ENCODE measurements around the gene TNNT3.

The TNNT3 gene

GRCh38 chr11:1935156-1936071, 15.9 kb downstream of the TNNT3 start:
- H3K4me3 ChIP-seq (ENCODE audit: control insufficient read depth in 1 of 7, extremely low read depth in 1 of 7, insufficient read depth in 4 of 7, low read depth in 2 of 7, low read length in 6 of 7), result no peak overlapping the region
- H3K36me3 ChIP-seq (ENCODE audit: control insufficient read depth in 4 of 4, insufficient read depth in 4 of 4, low read length in 3 of 4), result no peaks in the 10 kb centered on the region
- 93% methylated on average over 33 of the region's 33 CpGs for WGBS (ENCODE audit: insufficient coverage)
- ChIA-PET POLR2A (interaction anchor here (1.1 kb wide), 1 partner anchor 23 kb away, joined by 3 read pairs; no protein-coding TSS in a partner anchor), CTCF (interaction anchor here (0.9 to 1.7 kb wide), 5 partner anchors 29 to 53 kb away, joined by 3 to 5 read pairs (median 3); no protein-coding TSS in a partner anchor)
- no peak overlapping the region for H3K27ac ChIP-seq (ENCODE audit: insufficient read depth in 1 of 2, low read depth in 1 of 2, low read length in 2 of 2, poor library complexity in 1 of 2, severe bottlenecking in 2 of 2)
- no peaks in the 10 kb centered on the region for H3K27me3 ChIP-seq (replicated peaks in 2 of 5; ENCODE audit: control insufficient read depth in 4 of 5, insufficient read depth in 5 of 5, low read length in 4 of 5)
- H3K9me3 ChIP-seq (ENCODE audit: control extremely low read depth in 1 of 5, control insufficient read depth in 4 of 5, insufficient read depth in 2 of 5, low read depth in 1 of 5, low read length in 4 of 5), result no peaks in the 10 kb centered on the region
- no peak for DNase-seq
- peaks cover 2 to 49% (median 35%) of the 10 kb centered on the region in 4 experiments for H3K4me1 ChIP-seq (ENCODE audit: control extremely low read depth in 1 of 4, control insufficient read depth in 4 of 4, insufficient read depth in 4 of 4, low read length in 3 of 4)

DNA sequence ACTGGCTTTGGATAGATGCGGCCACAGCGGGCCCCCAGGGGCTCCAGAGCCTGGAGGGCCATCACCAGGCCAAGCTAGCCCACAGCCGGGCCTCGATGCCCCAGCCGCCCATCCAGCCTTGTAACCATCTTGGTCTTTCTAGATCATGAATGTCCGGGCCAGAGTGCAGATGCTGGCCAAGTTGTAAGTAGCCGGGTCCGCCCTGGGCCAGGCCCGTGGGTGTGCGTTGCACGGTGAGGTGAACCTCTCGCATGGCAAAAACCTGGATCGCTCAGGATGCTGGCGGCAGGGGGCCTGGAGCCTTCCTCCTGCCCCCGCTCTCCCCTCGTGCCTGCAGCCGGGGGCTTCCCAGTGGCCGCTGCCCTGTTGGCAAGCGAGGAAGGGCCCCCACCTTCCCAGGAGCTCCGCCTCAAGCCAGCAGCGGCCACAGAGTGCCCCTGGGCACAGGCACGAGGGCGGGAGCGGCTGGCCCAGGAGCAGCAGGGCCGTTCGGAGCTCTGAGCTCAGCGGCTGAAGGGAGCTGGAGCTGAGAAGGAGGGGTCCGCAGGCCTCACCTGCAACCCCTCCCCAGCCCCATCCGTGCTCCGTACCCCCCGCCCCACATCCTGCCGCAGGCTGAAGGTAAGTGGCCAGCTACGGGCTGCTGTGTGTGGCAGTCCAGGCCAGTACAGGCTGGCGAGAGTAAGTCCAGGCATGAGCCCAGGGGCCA, 16.7 kb downstream of the TNNT3 start:
- CTCF ChIA-PET, result interaction anchor here (0.9 to 1.7 kb wide), 4 partner anchors 29 to 53 kb away, joined by 3 to 4 read pairs (median 3); no protein-coding TSS in a partner anchor
- Histone ChIP-seq H3K27me3 (replicated peaks in 2 of 5; ENCODE audit: control insufficient read depth in 4 of 5, insufficient read depth in 5 of 5, low read length in 4 of 5) (no peaks in the 10 kb centered on the region), H3K4me3 (ENCODE audit: control insufficient read depth in 1 of 7, extremely low read depth in 1 of 7, insufficient read depth in 4 of 7, low read depth in 2 of 7, low read length in 6 of 7) (no peak overlapping the region), H3K9me3 (ENCODE audit: control extremely low read depth in 1 of 5, control insufficient read depth in 4 of 5, insufficient read depth in 2 of 5, low read depth in 1 of 5, low read length in 4 of 5) (no peaks in the 10 kb centered on the region), H3K27ac (ENCODE audit: insufficient read depth in 1 of 2, low read depth in 1 of 2, low read length in 2 of 2, poor library complexity in 1 of 2, severe bottlenecking in 2 of 2) (no peak overlapping the region), H3K36me3 (ENCODE audit: control insufficient read depth in 4 of 4, insufficient read depth in 4 of 4, low read length in 3 of 4) (no peaks in the 10 kb centered on the region), H3K4me1 (ENCODE audit: control extremely low read depth in 1 of 4, control insufficient read depth in 4 of 4, insufficient read depth in 4 of 4, low read length in 3 of 4) (peaks cover 0 to 40% (median 31%) of the 10 kb centered on the region in 4 experiments)
- POLR2A ChIA-PET, result no interaction called here
- WGBS (ENCODE audit: insufficient coverage), result 94% methylated on average over 22 of the region's 34 CpGs
- no peak for DNase-seq

DNA sequence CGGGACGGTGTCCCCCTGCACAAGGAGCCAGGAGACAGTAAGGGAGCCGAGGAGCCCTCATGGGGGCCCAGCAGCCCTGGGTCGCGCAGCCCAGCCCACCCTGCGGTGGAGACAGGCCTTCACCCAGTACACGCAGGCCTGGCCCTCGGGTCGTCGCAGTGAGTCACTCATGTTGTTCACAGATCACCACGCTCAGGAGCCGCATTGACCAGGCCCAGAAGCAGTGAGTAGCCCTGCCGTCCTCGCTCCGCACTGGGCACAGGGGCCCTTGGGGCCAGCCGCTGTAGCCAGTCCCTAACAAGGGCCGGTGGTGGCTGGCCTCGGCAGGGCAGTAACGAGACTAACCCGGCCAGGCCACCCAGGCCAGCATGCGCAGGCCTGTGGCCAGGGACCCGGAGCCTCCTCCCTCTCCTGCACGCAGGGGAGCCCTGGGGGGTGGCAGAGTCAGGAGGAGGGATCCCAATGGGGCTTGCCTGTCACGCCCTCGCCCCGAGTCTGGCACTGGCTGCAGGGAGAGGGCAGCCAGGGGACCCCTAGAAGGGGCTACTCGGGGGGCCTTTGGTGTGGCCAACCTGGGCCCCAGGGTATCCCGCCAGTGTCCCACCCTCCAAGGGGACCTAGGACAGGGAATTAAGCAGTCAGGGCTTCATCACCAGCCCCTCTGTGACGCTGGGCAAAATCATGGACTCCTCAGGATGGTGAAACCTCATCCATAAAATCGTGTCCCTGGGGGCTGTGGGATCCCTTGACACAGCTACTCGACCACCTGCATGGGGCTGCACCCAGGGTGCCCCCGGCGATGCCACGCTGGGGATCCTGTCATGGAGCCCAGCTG, 17.5 kb downstream of the TNNT3 start:
- ChIA-PET POLR2A (no interaction called here), CTCF (interaction anchor here (0.7 to 1.7 kb wide), 5 partner anchors 30 to 41 kb away, joined by 3 to 5 read pairs (median 3); no protein-coding TSS in a partner anchor)
- Histone ChIP-seq H3K9me3 (ENCODE audit: control extremely low read depth in 1 of 5, control insufficient read depth in 4 of 5, insufficient read depth in 2 of 5, low read depth in 1 of 5, low read length in 4 of 5) (no peaks in the 10 kb centered on the region), H3K4me3 (ENCODE audit: control insufficient read depth in 1 of 7, extremely low read depth in 1 of 7, insufficient read depth in 4 of 7, low read depth in 2 of 7, low read length in 6 of 7) (no peak overlapping the region), H3K4me1 (ENCODE audit: control extremely low read depth in 1 of 4, control insufficient read depth in 4 of 4, insufficient read depth in 4 of 4, low read length in 3 of 4) (peaks cover 0 to 35% (median 27%) of the 10 kb centered on the region in 4 experiments), H3K36me3 (ENCODE audit: control insufficient read depth in 4 of 4, insufficient read depth in 4 of 4, low read length in 3 of 4) (no peaks in the 10 kb centered on the region), H3K27me3 (replicated peaks in 2 of 5; ENCODE audit: control insufficient read depth in 4 of 5, insufficient read depth in 5 of 5, low read length in 4 of 5) (no peaks in the 10 kb centered on the region), H3K27ac (ENCODE audit: insufficient read depth in 1 of 2, low read depth in 1 of 2, low read length in 2 of 2, poor library complexity in 1 of 2, severe bottlenecking in 2 of 2) (no peak overlapping the region)
- DNase-seq, result no peak
- WGBS (ENCODE audit: insufficient coverage), result 97% methylated on average over 31 of the region's 34 CpGs

- H3K27me3 ChIP-seq (replicated peaks in 2 of 5; ENCODE audit: control insufficient read depth in 4 of 5, insufficient read depth in 5 of 5, low read length in 4 of 5), result no peaks in the 10 kb centered on the region
- WGBS (ENCODE audit: insufficient coverage), result 94% methylated on average over 28 of the region's 35 CpGs
- H3K4me3 ChIP-seq (ENCODE audit: control insufficient read depth in 1 of 7, extremely low read depth in 1 of 7, insufficient read depth in 4 of 7, low read depth in 2 of 7, low read length in 6 of 7), result no peak overlapping the region
- H3K27ac ChIP-seq (ENCODE audit: insufficient read depth in 1 of 2, low read depth in 1 of 2, low read length in 2 of 2, poor library complexity in 1 of 2, severe bottlenecking in 2 of 2), result no peak overlapping the region
- no peak for DNase-seq
- no peaks in the 10 kb centered on the region for H3K9me3 ChIP-seq (ENCODE audit: control extremely low read depth in 1 of 5, control insufficient read depth in 4 of 5, insufficient read depth in 2 of 5, low read depth in 1 of 5, low read length in 4 of 5)
- CTCF ChIA-PET, result interaction anchor here (0.7 to 1.9 kb wide), 7 partner anchors 9 to 62 kb away, joined by 3 to 6 read pairs (median 3); no protein-coding TSS in a partner anchor
- POLR2A ChIA-PET, result no interaction called here
- no peaks in the 10 kb centered on the region for H3K36me3 ChIP-seq (ENCODE audit: control insufficient read depth in 4 of 4, insufficient read depth in 4 of 4, low read length in 3 of 4)
- peaks cover 0 to 38% (median 30%) of the 10 kb centered on the region in 4 experiments for H3K4me1 ChIP-seq (ENCODE audit: control extremely low read depth in 1 of 4, control insufficient read depth in 4 of 4, insufficient read depth in 4 of 4, low read length in 3 of 4)
Observed at GRCh38 chr11:1937616-1938342, 18.3 kb downstream of the TNNT3 start.

GRCh38 chr11:1938343-1939005, 19.0 kb downstream of the TNNT3 start:
- Histone ChIP-seq H3K4me3 (ENCODE audit: control insufficient read depth in 1 of 7, extremely low read depth in 1 of 7, insufficient read depth in 4 of 7, low read depth in 2 of 7, low read length in 6 of 7) (peak overlapping the region in 1 of 7 experiments; percentile 20), H3K4me1 (ENCODE audit: control extremely low read depth in 1 of 4, control insufficient read depth in 4 of 4, insufficient read depth in 4 of 4, low read length in 3 of 4) (peaks cover 0 to 39% (median 31%) of the 10 kb centered on the region in 4 experiments), H3K27me3 (replicated peaks in 2 of 5; ENCODE audit: control insufficient read depth in 4 of 5, insufficient read depth in 5 of 5, low read length in 4 of 5) (no peaks in the 10 kb centered on the region), H3K9me3 (ENCODE audit: control extremely low read depth in 1 of 5, control insufficient read depth in 4 of 5, insufficient read depth in 2 of 5, low read depth in 1 of 5, low read length in 4 of 5) (no peaks in the 10 kb centered on the region), H3K27ac (ENCODE audit: insufficient read depth in 1 of 2, low read depth in 1 of 2, low read length in 2 of 2, poor library complexity in 1 of 2, severe bottlenecking in 2 of 2) (no peak overlapping the region), H3K36me3 (ENCODE audit: control insufficient read depth in 4 of 4, insufficient read depth in 4 of 4, low read length in 3 of 4) (no peaks in the 10 kb centered on the region)
- 88% methylated on average over 22 of the region's 27 CpGs for WGBS (ENCODE audit: insufficient coverage)
- ChIA-PET POLR2A (no interaction called here), CTCF (interaction anchor here (0.9 to 1.9 kb wide), 5 partner anchors 9 to 62 kb away, joined by 3 to 6 read pairs (median 3); no protein-coding TSS in a partner anchor)
- DNase-seq, result peak in 1 of 3 donors; percentile 9

Data from common myeloid progenitor, CD34-positive (primary cell).